ENCODE data around the gene PIH1D1.

PIH1D1 gene

GRCh38 chr19:49434907-49435583 is 16.6 kb downstream of the PIH1D1 start:
- no peak for DNase-seq (ENCODE audit: low spot score)

- no peak for DNase-seq (ENCODE audit: low spot score)
These were observed 18.2 kb downstream of the PIH1D1 start for GRCh38 chr19:49433240-49433901.

GRCh38 chr19:49432141-49433073 is 19.2 kb downstream of the PIH1D1 start:
- DNase-seq (ENCODE audit: low spot score) = no peak

GRCh38 chr19:49431330-49431749 is 20.3 kb downstream of the PIH1D1 start:
- DNase-seq (ENCODE audit: low spot score) = no peak

- no peak for DNase-seq (ENCODE audit: low spot score)
These were observed 20.8 kb downstream of the PIH1D1 start for GRCh38 chr19:49430678-49431329.

GRCh38 chr19:49430172-49430677 is 21.4 kb downstream of the PIH1D1 start:
- DNase-seq (ENCODE audit: low spot score) = no peak

GRCh38 chr19:49428547-49429451 is 22.8 kb downstream of the PIH1D1 start:
- no peak for DNase-seq (ENCODE audit: low spot score)

GRCh38 chr19:49427855-49428546 is 23.6 kb downstream of the PIH1D1 start:
- no peak for DNase-seq (ENCODE audit: low spot score)

- DNase-seq (ENCODE audit: low spot score) = no peak
These were observed 24.3 kb downstream of the PIH1D1 start for GRCh38 chr19:49427339-49427738.

GRCh38 chr19:49425922-49426592 is 25.6 kb downstream of the PIH1D1 start:
- no peak for DNase-seq (ENCODE audit: low spot score)

GRCh38 chr19:49425178-49425577 is 26.4 kb downstream of the PIH1D1 start, which contains the start of gene GFY:
Gene GFY, plus strand, starts transcription at chr19:49425388. Its CDS starts 1,043 bp downstream, at chr19:49426431.
- no peak for DNase-seq (ENCODE audit: low spot score)

GRCh38 chr19:49423985-49424303 is 27.7 kb downstream of the PIH1D1 start:
- DNase-seq (ENCODE audit: low spot score) = no peak

GRCh38 chr19:49423071-49423984 is 28.3 kb downstream of the PIH1D1 start, which contains the start of gene PTH2:
Gene PTH2, minus strand, starts transcription at chr19:49423441. Its CDS starts 102 bp downstream, at chr19:49423339.
- no peak for DNase-seq (ENCODE audit: low spot score)

- DNase-seq (ENCODE audit: low spot score) = no peak
These were observed 29.1 kb downstream of the PIH1D1 start for GRCh38 chr19:49422407-49423070.

- DNase-seq (ENCODE audit: low spot score) = no peak
These were observed 29.8 kb downstream of the PIH1D1 start for GRCh38 chr19:49421878-49422202.

- DNase-seq (ENCODE audit: low spot score) = no peak
These were observed 30.4 kb downstream of the PIH1D1 start for GRCh38 chr19:49421039-49421877.

- DNase-seq (ENCODE audit: low spot score) = no peak
These were observed 31.4 kb downstream of the PIH1D1 start for GRCh38 chr19:49420227-49420626.

All from Ammon's horn (tissue), 1 donor.